ENCODE results near the gene IRAK3.

DNA sequence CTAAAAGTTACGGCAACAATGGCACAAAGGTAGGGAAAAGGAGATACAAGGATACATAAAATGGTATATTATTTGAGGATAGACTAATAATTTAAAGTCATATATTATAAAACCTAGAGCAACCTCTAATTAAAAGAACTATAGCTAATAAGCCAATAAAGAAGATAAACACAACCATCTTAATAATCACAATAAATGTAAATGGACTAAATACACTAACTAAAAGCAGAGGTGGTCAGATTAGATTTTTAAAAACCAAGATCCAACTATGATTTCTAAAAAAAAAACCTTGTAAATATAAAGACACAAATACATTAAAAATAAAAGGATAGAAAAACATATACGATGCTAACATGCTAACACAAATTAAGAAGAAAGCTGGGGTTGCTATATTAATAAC is 47.7 kb upstream of the IRAK3 start:
- TF ChIP-seq, protein P1, sequence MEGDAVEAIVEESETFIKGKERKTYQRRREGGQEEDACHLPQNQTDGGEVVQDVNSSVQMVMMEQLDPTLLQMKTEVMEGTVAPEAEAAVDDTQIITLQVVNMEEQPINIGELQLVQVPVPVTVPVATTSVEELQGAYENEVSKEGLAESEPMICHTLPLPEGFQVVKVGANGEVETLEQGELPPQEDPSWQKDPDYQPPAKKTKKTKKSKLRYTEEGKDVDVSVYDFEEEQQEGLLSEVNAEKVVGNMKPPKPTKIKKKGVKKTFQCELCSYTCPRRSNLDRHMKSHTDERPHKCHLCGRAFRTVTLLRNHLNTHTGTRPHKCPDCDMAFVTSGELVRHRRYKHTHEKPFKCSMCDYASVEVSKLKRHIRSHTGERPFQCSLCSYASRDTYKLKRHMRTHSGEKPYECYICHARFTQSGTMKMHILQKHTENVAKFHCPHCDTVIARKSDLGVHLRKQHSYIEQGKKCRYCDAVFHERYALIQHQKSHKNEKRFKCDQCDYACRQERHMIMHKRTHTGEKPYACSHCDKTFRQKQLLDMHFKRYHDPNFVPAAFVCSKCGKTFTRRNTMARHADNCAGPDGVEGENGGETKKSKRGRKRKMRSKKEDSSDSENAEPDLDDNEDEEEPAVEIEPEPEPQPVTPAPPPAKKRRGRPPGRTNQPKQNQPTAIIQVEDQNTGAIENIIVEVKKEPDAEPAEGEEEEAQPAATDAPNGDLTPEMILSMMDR (IDR thresholded peaks at IDR 0.05; ENCODE audit: insufficient read depth, low read depth, low read length), result no peak
- no peak for TF ChIP-seq EZH2 (IDR thresholded peaks at IDR 0.05; ENCODE audit: insufficient read depth, low read length)
